NCI-H2227 (cell line): Measurements from ENCODE around the gene ZNF14.
"Not testable (repeated sequence)": the region's sequence is repeated elsewhere in the genome, so short reads cannot be mapped to it uniquely, and the experiment has no call there.

ENCODE experiments used
- DNase-seq: peaks from one replicate; lab custom pipeline; 2025; ENCODE audit not compliant: unreplicated experiment; lab: John Stamatoyannopoulos, UW

Gene ZNF14

DNA sequence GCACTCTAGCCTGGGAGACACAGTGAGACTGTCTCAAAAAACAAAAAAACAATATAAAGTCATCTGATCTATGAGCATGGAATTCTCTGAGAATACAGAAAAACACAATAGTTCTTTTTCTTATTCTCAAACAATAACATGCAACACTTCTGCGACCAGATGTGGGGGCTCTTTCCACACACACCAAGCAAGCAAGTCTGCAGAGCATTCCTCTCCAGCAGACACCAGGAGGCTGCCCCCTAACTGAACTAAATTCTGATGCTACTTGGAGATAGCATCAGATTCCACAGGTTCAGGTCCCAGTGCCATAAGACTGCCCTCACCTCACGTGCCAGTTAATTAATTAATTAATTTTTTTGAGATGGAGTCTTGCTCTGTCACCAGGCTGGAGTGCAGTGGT lies 36.5 kb downstream of the ZNF14 start:
- DNase-seq, result no peak

DNA sequence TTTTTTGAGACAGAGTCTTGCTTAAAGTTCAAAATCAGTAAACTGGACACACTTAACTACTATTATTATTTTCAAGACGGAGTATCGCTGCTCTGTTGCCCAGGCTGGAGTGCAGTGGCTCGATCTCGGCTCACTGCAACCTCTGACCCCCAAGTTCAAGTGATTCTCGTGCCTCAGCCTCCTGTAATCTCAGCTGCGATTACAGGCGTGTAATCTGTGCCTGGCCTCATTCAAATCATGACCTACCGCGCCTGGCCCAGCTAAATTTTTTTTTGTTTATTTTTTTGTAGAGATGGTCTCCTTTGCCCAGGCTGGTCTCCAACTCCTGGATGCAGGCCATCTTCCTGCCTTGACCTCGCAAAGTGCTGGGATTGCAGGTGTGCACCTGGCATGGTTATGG lies 41.2 kb downstream of the ZNF14 start:
- DNase-seq, result no peak

DNA sequence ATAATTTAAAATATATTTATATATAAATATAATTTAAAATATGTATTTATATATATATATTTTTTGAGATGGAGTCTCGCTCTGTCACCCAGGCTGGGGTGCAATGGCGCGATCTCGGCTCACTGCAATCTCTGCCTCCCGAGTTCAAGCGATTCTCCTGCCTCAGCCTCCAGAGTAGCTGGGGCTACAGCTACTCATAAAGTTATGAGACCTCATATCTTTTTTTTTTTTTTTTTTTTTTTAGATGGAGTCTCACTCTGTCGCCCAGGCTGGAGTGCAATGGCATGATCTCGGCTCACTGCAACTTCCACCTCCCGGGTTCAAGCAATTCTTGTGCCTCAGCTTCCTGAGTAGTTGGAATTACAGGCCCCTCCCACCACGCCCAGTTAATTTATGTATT lies 43.9 kb downstream of the ZNF14 start:
- DNase-seq, result not testable (repeated sequence)

DNA sequence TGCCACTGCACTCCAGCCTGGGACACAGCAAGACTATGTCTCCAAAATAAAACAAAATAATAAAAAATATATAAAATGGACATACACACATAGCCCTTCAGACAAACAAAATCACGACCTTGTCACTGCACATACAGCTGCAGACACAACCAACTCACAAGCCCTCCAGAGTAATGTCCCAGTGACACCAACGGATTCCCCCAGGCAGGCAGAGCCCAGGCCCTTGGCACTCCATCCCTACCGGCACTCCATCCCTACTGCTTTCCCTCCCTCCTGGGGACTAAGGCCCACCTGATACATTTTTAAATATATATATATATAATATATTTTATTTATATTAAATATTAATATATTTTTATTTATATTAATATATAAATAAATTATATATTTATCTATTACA lies 45.8 kb downstream of the ZNF14 start:
- no peak for DNase-seq

DNA sequence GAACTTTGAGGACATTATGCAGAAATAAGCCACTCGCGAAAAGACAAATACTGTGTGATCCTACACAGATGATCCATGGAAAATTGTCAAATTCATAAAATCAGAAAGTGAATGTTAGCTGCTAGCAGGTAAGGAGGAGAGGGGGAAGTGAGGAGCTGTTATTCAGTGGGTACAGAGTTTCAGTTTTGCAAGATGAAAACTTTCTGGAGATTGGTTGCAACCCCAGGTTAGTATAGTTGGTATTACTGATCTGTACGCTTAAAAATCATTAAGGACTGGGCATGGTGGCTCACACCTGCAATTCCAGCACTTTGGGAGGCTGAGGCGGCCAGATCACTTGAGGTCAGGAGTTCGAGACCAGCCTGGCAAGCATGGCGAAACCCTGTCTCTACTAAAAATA lies 46.3 kb downstream of the ZNF14 start:
- no peak for DNase-seq

DNA sequence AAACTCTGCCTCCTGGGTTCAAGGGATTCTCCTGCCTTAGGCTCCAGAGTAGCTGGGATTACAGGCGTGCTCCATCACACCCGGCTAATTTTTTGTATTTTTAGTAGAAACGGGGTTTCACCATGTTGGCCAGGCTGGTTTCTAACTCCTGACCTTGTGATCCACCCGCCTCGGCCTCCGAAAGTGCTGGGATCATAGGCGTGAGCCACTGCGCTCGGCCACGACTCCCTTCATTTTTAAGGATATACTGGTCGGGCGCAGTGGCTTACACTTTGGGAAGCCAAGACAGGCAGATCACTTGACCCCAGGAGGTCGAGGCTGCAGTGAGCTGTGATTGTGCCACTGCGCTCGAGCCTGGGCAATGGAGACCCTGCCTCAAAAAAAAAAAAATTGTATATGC lies 46.8 kb downstream of the ZNF14 start:
- DNase-seq, result not testable (repeated sequence)

DNA sequence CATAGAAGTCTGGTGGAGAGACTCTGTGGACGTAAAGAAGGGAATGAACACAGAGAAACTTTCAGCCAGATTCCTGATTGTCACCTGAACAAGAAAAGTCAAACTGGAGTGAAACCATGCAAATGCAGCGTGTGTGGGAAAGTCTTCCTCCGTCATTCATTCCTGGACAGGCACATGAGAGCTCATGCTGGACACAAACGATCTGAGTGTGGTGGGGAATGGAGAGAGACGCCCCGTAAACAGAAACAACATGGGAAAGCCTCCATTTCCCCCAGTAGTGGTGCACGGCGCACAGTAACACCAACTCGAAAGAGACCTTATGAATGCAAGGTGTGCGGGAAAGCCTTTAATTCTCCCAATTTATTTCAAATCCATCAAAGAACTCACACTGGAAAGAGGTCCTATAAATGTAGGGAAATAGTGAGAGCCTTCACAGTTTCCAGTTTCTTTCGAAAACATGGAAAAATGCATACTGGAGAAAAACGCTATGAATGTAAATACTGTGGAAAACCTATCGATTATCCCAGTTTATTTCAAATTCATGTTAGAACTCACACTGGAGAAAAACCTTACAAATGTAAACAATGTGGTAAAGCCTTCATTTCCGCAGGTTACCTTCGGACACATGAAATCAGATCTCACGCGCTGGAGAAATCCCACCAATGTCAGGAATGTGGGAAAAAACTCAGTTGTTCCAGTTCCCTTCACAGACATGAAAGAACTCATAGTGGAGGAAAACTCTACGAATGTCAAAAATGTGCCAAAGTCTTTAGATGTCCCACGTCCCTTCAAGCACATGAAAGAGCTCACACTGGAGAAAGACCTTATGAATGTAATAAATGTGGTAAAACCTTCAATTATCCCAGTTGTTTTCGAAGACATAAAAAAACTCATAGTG lies 53.5 kb downstream of the ZNF14 start:
- DNase-seq, result no peak

DNA sequence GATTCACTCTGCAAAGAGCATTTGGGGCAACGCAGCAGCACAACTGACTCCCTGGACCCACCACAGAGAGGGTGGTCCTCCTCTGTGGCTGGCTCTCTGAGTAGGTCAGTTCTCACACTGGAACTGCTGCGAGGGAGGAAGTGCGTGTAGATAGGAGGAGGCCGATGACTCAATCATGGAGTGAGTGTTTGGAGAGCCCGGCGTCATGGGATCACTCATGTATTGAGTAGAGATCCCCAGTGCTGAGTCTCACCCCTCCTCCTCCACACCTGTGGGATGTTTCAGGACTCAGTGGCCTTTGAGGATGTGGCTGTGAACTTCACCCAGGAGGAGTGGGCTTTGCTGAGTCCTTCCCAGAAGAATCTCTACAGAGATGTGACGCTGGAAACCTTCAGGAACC lies 55.3 kb downstream of the ZNF14 start:
- no peak for DNase-seq

DNA sequence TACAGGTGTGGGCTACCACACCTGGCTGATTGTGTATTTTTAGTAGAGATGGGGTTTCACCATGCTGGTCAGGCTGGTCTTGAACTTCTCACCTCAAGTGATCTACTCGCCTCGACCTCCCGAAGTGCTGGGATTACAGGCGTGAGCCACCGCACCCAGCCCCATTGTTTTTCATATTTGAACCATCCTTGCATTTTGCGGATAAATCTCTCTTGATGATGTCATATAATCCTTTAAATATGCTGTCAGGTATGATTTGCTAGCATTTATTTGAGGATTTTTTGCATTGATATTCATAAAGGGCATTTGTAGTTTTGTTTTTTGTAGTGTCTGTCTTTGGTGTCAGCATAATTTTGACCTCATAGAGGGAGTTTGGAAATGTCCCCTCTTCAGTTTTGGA lies 58.6 kb downstream of the ZNF14 start:
- no peak for DNase-seq

DNA sequence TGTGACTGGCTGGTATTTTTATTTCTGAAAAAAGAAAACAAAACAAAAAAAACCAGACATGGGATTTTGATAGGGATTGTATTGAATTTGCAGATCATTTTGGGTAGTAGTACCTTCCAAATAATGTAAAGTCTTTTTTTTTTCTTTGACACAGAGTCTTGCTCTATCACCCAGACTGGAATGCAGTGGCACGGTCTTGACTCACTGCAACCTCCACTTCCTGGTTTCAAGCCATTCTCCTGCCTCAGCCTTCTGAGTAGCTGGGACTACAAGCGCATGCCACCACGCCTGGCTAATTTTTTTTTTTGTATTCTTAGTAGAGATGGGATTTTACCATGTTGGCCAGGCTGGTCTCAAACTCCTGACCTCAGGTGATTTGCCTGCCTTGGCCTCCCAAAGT lies 60.1 kb downstream of the ZNF14 start:
- no peak for DNase-seq

DNA sequence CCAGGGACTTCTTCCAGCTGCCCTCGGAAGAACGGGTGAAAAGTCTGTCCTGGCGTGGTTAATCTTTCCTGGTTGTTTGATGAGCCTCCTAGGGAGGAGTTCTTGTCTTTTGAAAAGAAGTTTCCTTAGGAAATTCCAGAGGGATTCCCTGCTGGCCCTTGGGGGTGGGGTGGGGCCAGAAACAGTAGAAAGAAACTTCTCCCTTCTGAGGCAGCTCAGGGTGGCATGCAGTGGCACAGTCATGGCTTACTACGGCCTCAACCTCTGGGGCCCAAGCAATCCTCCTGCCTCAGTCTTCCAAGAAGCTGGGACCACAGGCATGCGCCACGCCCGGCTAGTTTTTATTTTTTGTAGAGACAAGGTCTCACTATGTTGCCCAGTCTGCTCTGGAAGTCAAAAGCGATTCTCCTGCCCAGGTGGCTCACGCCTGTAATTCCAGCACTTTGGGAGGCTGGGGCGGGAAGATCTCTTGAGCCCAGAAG lies 62.8 kb downstream of the ZNF14 start:
- no peak for DNase-seq

DNA sequence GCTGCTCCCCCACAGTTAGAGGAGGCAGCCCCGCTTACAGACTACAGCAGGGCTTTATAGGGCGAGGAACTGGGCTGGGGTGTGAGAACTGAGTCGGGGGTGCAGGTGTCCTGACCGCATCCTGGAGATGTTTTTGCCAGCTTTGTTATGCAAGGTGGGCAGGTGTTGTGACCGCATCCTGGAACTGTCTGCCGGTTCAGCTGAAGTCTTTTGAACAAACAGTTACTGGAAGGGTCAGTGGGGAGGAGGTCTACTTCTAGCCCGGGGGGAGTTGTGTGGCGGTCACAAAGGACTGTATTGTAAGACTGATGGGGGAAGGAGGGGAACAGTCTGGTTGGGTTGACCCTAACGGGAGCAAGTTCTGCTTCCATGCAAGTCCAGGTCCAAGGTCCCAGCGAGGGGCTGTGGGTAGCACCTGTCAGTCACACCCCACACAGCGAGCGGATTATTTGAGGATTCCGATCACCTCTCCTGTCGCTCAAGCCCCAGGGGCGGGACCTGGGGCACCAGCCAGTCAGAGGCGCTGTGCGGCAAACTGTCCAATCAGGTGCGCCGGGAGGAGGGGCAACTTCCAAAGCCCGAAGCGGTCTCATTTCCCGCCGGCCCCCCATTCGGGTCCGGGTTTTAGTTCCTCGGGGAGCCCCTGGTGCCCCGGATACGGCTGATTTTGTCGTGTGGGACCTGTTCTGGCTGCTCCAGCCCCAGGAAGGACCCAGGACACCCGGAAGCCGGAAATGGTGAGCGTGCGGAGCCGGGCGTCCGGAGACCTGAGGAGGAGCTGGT lies 64.5 kb downstream of the ZNF14 start, which contains the start of gene ZNF101:
Gene ZNF101 (plus strand): TSS at position 610 of the 783 bp plus-strand sequence. CDS start 125 bp downstream, at position 735.
- peak; percentile 92 for DNase-seq

DNA sequence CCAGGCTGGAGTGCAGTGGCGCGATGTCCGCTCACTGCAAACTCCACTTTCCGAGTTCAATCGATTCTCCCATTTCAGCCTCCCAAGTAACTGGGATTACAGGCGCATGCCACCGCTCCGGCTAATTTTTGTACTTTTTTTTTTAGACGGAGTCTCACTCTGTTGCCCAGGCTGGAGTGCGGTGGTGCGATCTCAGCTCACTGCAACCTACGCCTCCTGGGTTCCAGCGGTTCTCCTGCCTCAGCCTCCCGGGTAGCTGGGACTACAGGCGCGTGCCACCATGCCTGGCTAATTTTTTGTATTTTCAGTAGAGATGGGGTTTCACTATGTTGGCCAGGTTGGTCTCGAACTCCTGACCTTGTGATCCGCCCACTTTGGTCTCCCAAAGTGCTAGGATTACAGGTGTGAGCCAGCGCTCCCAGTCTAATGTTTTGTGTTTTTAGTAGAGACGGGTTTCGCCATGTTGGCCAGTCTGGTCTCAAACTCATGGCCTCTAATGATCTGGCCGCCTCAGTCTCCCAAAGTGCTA lies 67.4 kb downstream of the ZNF14 start:
- not testable (repeated sequence) for DNase-seq

DNA sequence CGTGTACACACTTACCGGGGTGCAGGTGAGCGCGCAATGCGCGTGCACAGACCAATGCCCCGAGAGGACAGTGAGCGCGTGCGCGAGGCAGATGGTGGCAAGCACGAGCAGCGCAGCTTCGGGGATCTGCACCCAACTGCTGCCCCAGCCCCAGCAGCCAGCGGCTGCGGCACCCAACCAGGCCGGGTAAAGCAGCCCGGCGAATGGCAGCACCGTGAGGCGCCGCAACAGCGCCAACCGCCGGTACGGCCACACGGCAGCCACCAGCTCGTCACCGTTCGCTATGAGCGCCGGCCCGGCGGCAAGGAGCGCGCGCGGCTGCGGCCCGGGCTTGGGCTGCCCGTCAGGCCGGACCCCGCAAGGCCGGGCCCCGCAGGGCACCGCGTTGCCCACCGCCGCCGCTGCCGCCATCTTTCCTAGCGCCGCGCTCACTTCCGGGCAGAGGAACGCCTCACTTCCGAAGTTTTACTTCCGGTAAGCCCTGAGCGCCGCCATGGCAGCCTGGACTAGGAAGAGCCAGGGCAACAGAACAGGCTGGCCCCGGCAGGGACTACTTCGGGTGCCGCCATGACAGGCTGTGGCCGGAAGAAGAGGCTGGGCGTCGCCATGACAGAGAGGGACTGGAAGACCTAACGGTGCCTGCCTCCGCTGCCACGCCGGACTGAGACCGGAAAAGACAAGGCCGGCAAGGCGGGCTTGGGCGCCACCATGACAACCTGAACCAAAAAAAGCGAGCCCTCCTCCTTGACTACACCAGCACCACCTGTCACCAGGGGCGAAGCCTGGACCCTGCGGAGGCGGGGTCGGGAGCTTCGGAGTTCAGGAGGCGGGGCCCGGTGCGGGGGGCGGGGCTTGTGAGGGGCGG lies 69.4 kb downstream of the ZNF14 start, which contains the start of gene ATP13A1:
Gene ATP13A1 (minus strand): TSS at position 421 of the 865 bp plus-strand sequence. CDS start 10 bp downstream, at position 411.
- peak; percentile 97 for DNase-seq

DNA sequence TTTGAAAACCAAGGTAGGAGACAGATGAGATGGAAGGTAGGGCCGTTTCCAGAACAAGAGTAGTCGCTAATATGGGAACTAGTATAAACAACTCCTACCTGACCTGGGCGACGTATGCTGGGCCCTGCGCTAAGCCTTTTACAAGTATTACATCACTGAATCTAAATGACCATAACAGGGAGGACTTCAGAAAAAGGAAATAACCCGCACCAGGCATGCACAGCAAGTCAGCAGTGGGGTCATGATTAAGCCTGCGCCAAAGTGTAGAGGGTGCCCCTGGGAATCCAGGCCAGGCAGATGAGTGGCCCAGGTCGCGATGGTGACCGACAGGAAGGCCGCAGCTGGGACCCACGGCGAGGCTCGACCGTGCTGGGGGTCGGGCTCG lies 70.0 kb downstream of the ZNF14 start:
- DNase-seq, result no peak

DNA sequence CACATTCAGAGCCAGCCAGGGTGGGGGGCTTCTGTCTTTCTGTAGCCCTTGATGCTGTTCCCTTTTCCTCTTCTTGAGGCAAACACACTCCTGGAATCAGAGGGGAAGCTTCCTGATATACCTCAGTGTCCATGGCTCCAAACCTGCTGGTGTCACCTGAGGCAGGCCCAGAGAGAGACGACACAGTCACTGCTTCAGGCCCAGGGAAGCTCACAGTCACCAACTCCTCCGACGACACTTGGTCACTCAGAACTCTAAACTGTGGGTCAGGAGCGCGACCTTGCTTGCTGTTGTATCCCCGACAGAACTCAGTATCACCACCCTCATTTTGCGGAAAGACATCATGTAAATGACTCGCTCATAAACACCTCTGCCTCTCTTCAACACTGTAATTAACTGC lies 70.6 kb downstream of the ZNF14 start:
- DNase-seq, result no peak

DNA sequence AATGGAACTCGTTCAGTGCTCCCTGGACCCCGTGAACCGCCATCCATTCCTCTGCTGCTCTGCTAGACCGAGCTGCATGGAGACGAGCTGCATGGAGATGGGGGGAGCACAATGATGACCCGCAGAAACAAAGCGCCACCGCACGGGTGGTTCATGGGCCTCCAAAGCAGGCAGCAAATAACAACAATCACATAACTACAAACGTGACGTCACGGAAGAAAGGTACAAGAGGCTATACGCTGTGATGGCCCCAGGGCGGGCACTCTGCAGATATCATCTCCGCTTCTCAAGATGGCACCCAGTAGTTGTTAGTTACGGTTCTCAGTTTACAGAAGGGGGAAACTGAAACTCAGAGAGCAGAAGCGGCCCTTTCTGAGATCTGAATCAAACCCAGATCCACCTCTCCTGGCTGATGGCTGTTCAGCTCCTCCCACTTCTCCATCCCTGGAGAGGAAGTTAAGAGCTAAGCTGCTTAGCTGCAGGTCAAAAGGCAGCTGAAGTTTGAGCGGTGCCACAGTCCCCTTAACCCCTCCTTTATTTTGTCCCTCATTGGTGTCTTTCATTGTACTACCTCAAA lies 71.1 kb downstream of the ZNF14 start:
- peak; percentile 52 for DNase-seq

DNA sequence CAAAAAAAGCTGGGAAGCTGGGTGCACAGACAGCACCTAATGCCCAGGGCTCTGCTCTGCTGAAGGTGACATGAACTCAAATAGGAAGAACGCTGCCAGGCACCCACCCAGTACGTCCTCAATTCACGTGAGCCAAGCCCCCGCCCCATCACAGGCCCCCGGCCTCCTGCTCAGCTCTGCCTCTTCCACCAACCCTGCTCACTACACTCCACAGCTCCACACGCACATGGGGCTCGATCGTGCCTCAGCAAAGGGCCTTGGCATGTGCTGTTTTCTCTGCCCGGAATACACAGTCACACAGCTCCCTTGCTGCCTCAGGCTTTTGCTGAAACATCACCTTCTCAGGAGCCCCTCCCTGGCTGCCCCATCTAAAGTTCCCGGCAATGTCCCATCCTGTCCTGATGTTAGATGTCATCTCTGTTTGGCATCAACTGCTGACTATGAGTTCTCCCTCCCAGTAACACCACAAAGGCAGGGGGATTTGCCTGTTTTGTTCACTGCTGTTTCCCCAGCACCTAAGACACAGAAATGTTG lies 71.7 kb downstream of the ZNF14 start:
- no peak for DNase-seq
